ENCODE data around the gene SLC43A1. TPM values are rescaled to one million over a fixed set of nuclear protein-coding genes. Genes with fewer than 3 reads are reported as not detected.

SLC43A1 gene
- total RNA-seq, 2 experiments from 2014 or later: 29.9 to 31.7 TPM

GRCh38 chr11:57491371-57492061, 24.0 kb downstream of the SLC43A1 start:
- H3K4me3 Mint-ChIP-seq: no peak overlapping the region

GRCh38 chr11:57490456-57491248, 24.9 kb downstream of the SLC43A1 start:
- Mint-ChIP-seq H3K27me3 (no peaks in the 10 kb centered on the region), H3K9me3 (no peaks in the 10 kb centered on the region), H3K4me3 (no peak overlapping the region), H3K4me1 (peaks cover 12% of the 10 kb centered on the region), H3K36me3 (ENCODE audit: low read depth) (peaks cover 16% of the 10 kb centered on the region), H3K27ac (no peak overlapping the region)
- ChIA-PET CTCF (interaction anchor here (0.9 to 8.0 kb wide), 11 partner anchors 12 to 310 kb away, joined by 3 to 296 read pairs (median 6); partner anchors contain the start of genes SLC43A1 and TIMM10), POLR2A (interaction anchor here (1.2 to 1.7 kb wide), 2 partner anchors 30 to 37 kb away, joined by 3 read pairs; no protein-coding TSS in a partner anchor)
- no peak for DNase-seq

More at GRCh38 chr11:57491371-57492061, 24.0 kb downstream of the SLC43A1 start:
- DNase-seq: peak; percentile 69
- ChIA-PET POLR2A (interaction anchor here (1.2 to 4.7 kb wide), 3 partner anchors 24 to 36 kb away, joined by 3 to 30 read pairs (median 3); partner anchors contain the start of gene SLC43A1), CTCF (interaction anchor here (0.6 to 8.0 kb wide), 15 partner anchors 11 to 309 kb away, joined by 3 to 296 read pairs (median 6); partner anchors contain the start of genes SLC43A1 and TIMM10)
- Mint-ChIP-seq H3K27me3 (no peaks in the 10 kb centered on the region), H3K4me1 (peaks cover 12% of the 10 kb centered on the region), H3K27ac (no peak overlapping the region), H3K9me3 (no peaks in the 10 kb centered on the region), H3K36me3 (ENCODE audit: low read depth) (peaks cover 13% of the 10 kb centered on the region)

GRCh38 chr11:57487920-57488659, 27.4 kb downstream of the SLC43A1 start:
- H3K9me3 Mint-ChIP-seq: no peaks in the 10 kb centered on the region
- no peak for DNase-seq
- H3K27me3 Mint-ChIP-seq: peaks cover 4% of the 10 kb centered on the region
- POLR2A ChIA-PET: no interaction called here
- H3K36me3 Mint-ChIP-seq (ENCODE audit: low read depth): peaks cover 14% of the 10 kb centered on the region
- H3K4me3 Mint-ChIP-seq: no peak overlapping the region
- CTCF ChIA-PET: interaction anchor here (1.1 to 3.1 kb wide), 2 partner anchors 38 to 42 kb away, joined by 3 to 16 read pairs; partner anchors contain the start of gene TIMM10
- H3K27ac Mint-ChIP-seq: no peak overlapping the region
- H3K4me1 Mint-ChIP-seq: peaks cover 3% of the 10 kb centered on the region

GRCh38 chr11:57487021-57487778, 28.3 kb downstream of the SLC43A1 start:
- Mint-ChIP-seq H3K4me3 (no peak overlapping the region), H3K4me1 (no peaks in the 10 kb centered on the region), H3K27me3 (peaks cover 7% of the 10 kb centered on the region), H3K9me3 (no peaks in the 10 kb centered on the region), H3K27ac (no peak overlapping the region), H3K36me3 (ENCODE audit: low read depth) (peaks cover 14% of the 10 kb centered on the region)
- ChIA-PET CTCF (interaction anchor here (3.1 kb wide), 1 partner anchor 39 kb away, joined by 16 read pairs; no protein-coding TSS in a partner anchor), POLR2A (no interaction called here)
- no peak for DNase-seq

- ChIA-PET POLR2A (no interaction called here), CTCF (interaction anchor here (0.8 to 5.7 kb wide), 6 partner anchors 9 to 140 kb away, joined by 3 to 33 read pairs (median 8); no protein-coding TSS in a partner anchor)
- Mint-ChIP-seq H3K9me3 (no peaks in the 10 kb centered on the region), H3K4me3 (no peak overlapping the region), H3K27me3 (peaks cover 21% of the 10 kb centered on the region), H3K4me1 (no peaks in the 10 kb centered on the region), H3K27ac (no peak overlapping the region), H3K36me3 (ENCODE audit: low read depth) (peaks cover 12% of the 10 kb centered on the region)
- no peak for DNase-seq
Observed at GRCh38 chr11:57485217-57485990, 30.1 kb downstream of the SLC43A1 start.

- Mint-ChIP-seq H3K4me1 (peaks cover 2% of the 10 kb centered on the region), H3K27me3 (peaks cover 29% of the 10 kb centered on the region), H3K36me3 (ENCODE audit: low read depth) (peaks cover 12% of the 10 kb centered on the region), H3K27ac (no peak overlapping the region), H3K9me3 (no peaks in the 10 kb centered on the region), H3K4me3 (no peak overlapping the region)
- POLR2A ChIA-PET: interaction anchor here (1.1 kb wide), 1 partner anchor 32 kb away, joined by 3 read pairs; the partner anchor contains the start of gene SLC43A1
- DNase-seq: no peak
- CTCF ChIA-PET: interaction anchor here (0.7 to 5.7 kb wide), 15 partner anchors 9 to 156 kb away, joined by 3 to 33 read pairs (median 5); partner anchors contain the start of genes P2RX3, RTN4RL2, SLC43A1 and SLC43A3
Observed at GRCh38 chr11:57484141-57484710, 31.3 kb downstream of the SLC43A1 start.

- Mint-ChIP-seq H3K27ac (no peak overlapping the region), H3K9me3 (no peaks in the 10 kb centered on the region), H3K4me1 (peaks cover 2% of the 10 kb centered on the region), H3K27me3 (peaks cover 31% of the 10 kb centered on the region), H3K36me3 (ENCODE audit: low read depth) (peaks cover 12% of the 10 kb centered on the region), H3K4me3 (no peak overlapping the region)
- DNase-seq: no peak
- ChIA-PET POLR2A (interaction anchor here (1.1 kb wide), 1 partner anchor 32 kb away, joined by 3 read pairs; the partner anchor contains the start of gene SLC43A1), CTCF (interaction anchor here (0.7 to 5.7 kb wide), 15 partner anchors 9 to 157 kb away, joined by 3 to 33 read pairs (median 5); partner anchors contain the start of genes P2RX3, RTN4RL2, SLC43A1 and SLC43A3)
Observed at GRCh38 chr11:57483562-57483918, 32.0 kb downstream of the SLC43A1 start.

GRCh38 chr11:57482782-57483561, 32.5 kb downstream of the SLC43A1 start:
- Mint-ChIP-seq H3K4me3 (no peak overlapping the region), H3K9me3 (no peaks in the 10 kb centered on the region), H3K4me1 (peaks cover 2% of the 10 kb centered on the region), H3K27ac (no peak overlapping the region), H3K27me3 (peaks cover 35% of the 10 kb centered on the region), H3K36me3 (ENCODE audit: low read depth) (peaks cover 9% of the 10 kb centered on the region)
- CTCF ChIA-PET: interaction anchor here (1.1 to 5.7 kb wide), 11 partner anchors 8 to 158 kb away, joined by 3 to 33 read pairs (median 8); partner anchors contain the start of genes RTN4RL2, SLC43A1 and UBE2L6
- peak; percentile 45 for DNase-seq
- POLR2A ChIA-PET: interaction anchor here (1.0 kb wide), 1 partner anchor 32 kb away, joined by 3 read pairs; the partner anchor contains the start of gene SLC43A1

- peaks cover 9% of the 10 kb centered on the region for H3K36me3 Mint-ChIP-seq (ENCODE audit: low read depth)
- ChIA-PET CTCF (interaction anchor here (0.6 to 5.7 kb wide), 4 partner anchors 11 to 44 kb away, joined by 4 to 33 read pairs (median 26); no protein-coding TSS in a partner anchor), POLR2A (interaction anchor here (1.0 kb wide), 1 partner anchor 33 kb away, joined by 3 read pairs; the partner anchor contains the start of gene SLC43A1)
- no peak for DNase-seq
- H3K27me3 Mint-ChIP-seq: peaks cover 43% of the 10 kb centered on the region
- no peak overlapping the region for H3K4me3 Mint-ChIP-seq
- H3K4me1 Mint-ChIP-seq: peaks cover 2% of the 10 kb centered on the region
- H3K27ac Mint-ChIP-seq: no peak overlapping the region
- no peaks in the 10 kb centered on the region for H3K9me3 Mint-ChIP-seq
Observed at GRCh38 chr11:57481915-57482781, 33.4 kb downstream of the SLC43A1 start.
